Measurements from ENCODE around the gene FNTB.

The FNTB gene

GRCh38 chr14:65095633-65096205 is 109.0 kb downstream of the FNTB start:
- DNase-seq: no peak

GRCh38 chr14:65096323-65097089 is 109.8 kb downstream of the FNTB start:
- no peak for DNase-seq

- no peak for DNase-seq
These were observed 111.9 kb downstream of the FNTB start for GRCh38 chr14:65098586-65098985.

DNA sequence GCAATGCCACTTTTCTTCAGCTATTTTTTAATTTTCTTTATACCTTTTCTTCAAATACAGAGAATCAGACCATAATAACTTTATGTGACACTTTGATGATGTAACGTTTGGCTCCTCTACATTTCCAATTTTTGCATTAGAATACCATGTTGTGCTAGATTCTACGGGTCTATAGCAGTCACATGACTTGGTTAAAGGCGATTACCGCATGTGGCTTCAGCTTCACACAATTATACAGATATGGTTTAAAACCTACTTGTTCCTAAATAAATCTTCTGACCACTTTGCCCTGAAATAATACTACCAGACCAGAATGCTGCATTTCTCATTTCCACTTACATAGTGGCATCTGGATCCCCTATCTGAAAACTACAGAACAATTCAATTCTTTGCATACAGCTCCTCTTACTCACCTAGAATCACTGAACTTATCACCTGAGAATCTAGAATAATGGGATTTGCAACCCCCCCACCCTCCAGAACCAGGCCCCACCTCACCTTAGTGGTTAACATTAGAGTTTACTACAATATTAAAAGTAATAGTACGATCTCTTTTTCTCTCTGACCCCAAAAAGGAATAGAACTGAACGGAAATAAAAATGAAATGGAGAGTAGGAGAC is 114.3 kb downstream of the FNTB start:
- no peak for DNase-seq

DNA sequence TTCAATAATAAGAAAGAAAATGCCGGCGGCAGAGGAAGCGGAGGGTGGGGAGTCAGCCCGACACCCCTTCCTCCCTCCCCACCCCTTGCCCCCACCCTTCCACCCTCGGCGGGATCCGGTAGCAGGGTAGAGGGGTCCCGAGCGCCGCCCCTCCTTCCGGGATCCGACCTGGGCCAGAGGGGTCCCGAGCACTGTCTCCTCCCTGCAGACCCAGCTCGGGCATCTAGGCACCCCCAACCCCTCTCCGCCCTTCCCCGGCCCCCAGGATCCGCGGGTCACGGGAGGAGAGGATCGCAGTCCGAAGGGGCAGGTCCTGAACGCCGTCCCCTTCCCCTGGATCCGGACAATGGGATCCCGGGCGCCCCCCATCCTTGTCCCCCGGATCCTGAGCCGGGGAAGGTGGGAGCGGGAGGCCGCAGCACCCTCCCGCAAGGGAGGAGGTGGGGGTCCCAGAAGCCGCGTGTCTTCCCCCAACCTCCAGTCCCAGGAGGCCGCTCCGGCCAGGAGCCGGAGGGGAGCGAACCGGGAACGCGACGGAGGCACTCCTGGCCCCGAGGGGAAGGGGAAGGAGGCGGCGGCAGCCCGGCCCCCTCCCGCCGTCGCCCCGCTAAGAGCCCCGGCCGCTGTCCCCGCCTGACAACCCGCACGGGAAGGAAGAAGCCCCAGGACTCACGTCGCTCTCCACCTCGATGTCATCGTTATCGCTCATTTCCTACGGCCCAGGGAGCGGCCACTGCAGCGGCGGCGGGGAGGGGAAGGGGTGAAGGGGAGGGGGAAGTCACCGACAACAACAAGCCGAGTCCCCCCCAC is 115.1 kb downstream of the FNTB start:
- DNase-seq: no peak

DNA sequence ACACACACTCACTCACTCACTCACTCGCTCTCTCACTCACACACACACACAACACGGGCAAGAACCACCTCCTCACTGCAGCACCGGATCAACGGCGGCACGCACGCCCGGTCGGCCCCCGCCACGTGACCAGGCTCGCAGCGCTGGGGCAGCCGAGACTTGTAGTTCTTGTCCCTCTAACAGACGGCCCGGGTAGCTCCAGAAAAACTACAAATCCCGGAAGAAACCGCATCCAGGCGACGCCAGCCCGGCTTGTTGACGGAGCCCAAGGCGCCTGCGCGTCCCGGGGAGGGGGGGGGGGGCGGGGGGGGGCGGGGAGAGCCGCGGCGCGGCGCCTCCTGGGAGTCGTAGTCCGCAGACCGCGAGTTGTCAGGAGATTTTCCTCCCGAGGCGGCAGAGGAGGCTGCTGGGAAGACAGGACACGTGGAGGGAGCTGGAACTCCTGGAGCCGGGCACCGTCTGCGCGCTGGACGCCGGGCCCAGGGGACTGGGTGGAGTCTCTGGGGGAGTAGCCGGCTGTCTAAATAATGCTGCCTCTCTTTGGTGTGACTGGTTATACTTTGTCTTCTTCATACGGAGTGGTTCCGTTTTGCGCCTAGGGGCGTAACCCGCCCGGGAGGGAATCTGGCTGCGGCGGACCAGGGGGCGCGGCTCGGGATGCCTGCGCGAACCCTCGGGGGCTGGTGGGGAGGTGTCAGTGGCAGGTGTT is 115.9 kb downstream of the FNTB start, which contains the start of gene MAX:
Gene MAX (minus strand): TSS at position 77 of the 709 bp plus-strand sequence. CDS start 178 bp downstream, outside the sequence.
- peak; percentile 96 to 97 for DNase-seq

- peak; percentile 14 to 24 for DNase-seq
These were observed 116.6 kb downstream of the FNTB start for GRCh38 chr14:65103150-65103760.

DNA sequence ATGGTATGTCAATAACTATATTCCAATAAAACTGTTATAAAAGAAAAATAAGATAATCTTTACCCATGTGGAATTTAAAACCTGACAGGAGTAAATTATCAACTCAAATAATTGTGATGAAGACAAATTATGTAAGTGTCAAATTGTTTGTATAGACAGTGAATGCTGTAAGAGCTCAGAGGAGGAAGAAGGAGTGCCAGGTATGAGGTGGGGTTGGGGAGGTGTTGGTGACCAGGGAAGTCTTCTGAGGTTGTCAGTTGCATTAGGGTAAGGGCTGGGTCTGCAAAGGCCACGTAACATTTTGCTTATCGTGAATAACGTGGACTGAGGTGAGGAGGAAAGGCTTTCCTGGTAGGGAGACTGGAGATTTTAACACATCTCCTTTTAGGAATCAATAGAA is 118.1 kb downstream of the FNTB start:
- DNase-seq: no peak

DNA sequence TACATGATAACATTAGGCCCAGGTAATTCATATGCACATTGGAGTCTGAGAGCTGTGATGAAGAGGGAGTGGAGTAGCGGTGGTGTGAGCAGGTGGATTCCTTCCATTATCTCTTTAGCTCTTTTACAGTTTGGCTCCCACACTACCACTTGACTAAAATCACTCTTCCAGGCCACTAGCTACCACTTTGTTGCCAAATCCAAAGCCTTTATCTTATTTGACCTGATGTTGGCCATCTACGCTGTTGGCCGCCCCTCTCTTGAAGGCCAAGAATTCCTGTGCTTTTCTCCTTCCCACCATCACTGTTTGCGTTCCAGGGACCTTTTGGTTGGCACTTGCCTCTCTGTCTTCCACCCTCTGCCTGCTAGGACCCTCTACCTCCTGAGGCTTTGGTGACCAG is 119.6 kb downstream of the FNTB start:
- DNase-seq: no peak

DNA sequence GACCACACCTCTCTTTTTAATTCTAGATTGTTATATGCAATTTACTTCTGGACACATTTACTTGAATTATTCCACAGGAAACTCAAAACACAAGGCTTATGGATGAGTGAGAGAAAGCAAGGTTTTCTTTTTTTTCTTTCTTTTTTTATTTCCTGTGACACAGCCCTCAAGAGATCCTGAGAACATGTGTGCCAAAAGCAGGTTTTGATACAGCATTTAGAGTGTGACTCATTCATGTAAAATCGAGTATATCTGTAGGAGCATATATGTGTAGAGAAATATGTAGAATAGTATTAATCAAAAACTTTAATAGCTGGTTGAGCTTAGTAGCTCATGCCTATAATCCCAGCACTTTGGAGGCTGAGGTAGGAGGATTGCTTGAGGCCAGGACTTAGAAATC is 120.0 kb downstream of the FNTB start:
- DNase-seq: no peak

DNA sequence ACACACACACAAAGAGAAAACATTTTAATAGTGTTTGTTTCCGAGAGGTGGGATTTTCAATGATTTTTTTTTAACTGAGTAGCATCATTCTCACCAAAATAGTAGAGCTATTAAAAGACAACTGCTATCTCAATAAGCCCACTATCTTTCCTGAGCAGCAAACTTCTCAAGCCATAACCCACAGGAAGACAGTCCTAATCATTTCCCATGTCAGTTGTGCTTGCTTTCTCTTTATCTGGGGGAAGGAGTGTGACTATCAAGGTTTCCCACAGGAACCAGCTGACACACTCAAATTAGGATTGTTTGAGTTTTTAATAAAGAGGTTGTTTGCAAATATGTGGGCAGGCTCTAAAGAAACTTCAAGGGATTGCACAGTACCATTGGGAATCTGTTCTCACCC is 120.5 kb downstream of the FNTB start:
- DNase-seq: no peak

- no peak for DNase-seq
These were observed 122.7 kb downstream of the FNTB start for GRCh38 chr14:65109357-65109756.

DNA sequence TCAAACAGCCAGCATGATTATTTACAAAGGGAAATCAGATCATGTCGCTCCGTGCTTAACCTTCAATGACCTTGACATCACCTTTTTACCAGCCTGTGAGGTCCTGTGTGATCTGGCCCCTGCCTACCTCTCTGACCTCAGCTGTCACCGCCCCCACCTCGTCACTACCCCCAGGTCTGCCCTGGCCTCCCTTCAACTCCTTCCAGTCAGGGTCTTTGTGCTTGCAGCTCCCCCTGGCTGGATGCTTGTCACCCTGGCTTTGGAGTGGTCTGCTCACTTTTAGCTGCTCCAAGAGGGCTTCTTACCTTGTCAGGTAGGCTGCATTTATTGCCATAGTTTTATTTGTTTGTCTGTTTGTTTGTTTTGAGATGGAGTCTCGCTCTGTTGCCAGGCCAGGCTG is 123.8 kb downstream of the FNTB start:
- DNase-seq: no peak

All from NCI-H1930 (cell line).